ENCODE results near the gene UBL4A.

UBL4A gene

DNA sequence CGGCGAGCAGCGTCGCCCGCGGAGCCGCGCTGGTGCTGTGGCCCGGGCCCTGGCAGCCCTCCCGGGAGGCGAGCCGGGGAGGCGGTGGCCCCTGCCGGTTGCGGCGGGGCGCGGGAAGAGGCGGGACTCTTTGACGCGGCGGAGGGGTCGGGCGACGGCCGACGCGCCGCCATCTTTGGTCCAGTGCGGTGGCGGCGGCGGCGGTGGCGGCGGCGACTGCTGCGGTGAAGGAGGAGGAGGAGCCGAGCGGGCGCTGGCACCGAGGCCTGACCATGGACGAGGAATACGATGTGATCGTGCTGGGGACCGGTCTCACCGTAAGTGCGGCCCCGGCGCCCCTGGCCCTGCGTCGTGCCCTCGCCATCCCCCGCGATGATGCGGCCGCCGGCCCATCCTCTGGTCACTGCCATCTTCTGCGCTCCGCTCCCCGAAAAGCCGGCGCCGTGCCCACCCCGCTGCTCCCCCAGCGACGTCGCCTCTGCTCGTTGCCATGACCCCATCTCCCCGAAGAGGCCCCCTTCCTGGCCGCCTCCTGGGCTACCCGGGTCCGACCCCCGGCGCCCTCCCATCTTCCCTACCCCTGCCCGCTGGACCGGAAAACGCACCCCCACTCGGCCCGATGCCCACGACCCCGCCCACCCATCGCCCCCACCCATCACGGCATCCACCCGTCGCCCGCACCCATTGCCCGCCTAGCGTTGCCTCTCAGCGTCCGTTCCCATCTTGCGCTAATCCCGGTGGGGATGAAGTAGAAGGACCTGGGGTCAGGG is 49.2 kb downstream of the UBL4A start, which contains the start of gene GDI1:
GDI1 (plus strand) TSS at position 172 of the 770 bp plus-strand sequence; CDS start at position 273, 101 bp downstream.
- Histone ChIP-seq H3K4me3 (peak within 1 kb of the TSS; percentile 80), H3K36me3 (peaks cover 65% of the 10 kb centered on the region), H3K27me3 (peaks cover 18% of the 10 kb centered on the region; the same call in 1 of the 2 replicates), H3K4me2 (peak within 1 kb of the TSS; percentile 85), H3K9me3 (peaks cover 13% of the 10 kb centered on the region), H3K9ac (peak within 1 kb of the TSS; percentile 82), H3K4me1 (peaks cover 17% of the 10 kb centered on the region), H4K20me1 (peaks cover 38% of the 10 kb centered on the region), H3K27ac (peak within 1 kb of the TSS; percentile 89)
- no peak for TF ChIP-seq Cebpa-rat (IDR thresholded peaks at IDR 0.05)

DNA sequence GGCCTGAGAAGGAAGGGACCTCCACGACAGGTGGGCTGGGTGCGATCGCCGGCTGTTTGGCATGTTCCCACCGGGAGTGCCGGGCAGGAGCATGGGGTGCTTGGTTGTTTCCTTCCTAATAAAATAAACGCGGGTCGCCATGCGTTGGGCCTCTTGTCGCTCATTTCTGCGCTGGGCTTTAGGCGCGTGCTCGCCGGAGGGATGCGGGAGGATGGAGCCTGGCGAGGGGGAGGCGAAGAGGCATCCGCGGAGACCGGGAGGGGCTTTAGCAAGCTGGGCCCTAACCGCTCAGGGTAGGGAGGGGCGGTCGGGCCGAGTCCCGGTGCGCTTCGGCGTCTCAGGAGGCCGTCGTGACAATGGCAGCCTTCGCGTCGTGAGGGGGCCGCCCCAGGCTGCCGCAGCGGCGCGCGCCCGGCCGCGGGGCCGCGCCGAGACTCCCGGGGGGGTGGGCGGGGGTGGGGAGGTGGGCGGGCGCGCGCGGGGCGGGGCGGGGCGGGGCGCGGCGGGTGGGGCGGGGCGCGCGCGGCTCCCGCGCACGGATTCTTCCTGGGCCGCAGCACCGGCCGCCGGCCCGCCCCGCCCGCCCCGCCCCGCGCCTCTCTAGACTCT is 49.9 kb downstream of the UBL4A start:
- peaks cover 40% of the 10 kb centered on the region for H4K20me1 ChIP-seq
- peak overlapping the region; percentile 80 for H3K4me3 ChIP-seq
- H3K9ac ChIP-seq: peak overlapping the region; percentile 82
- peaks cover 65% of the 10 kb centered on the region for H3K36me3 ChIP-seq
- H3K27me3 ChIP-seq: peaks cover 17% of the 10 kb centered on the region; the same call in 1 of the 2 replicates
- no peak for TF ChIP-seq Cebpa-rat (IDR thresholded peaks at IDR 0.05)
- H3K4me2 ChIP-seq: peak overlapping the region; percentile 71
- peaks cover 17% of the 10 kb centered on the region for H3K4me1 ChIP-seq
- peaks cover 13% of the 10 kb centered on the region for H3K9me3 ChIP-seq
- peak overlapping the region; percentile 89 for H3K27ac ChIP-seq

- peaks cover 27% of the 10 kb centered on the region for H3K4me1 ChIP-seq
- no peak overlapping the region for H3K4me2 ChIP-seq
- no peak overlapping the region for H3K4me3 ChIP-seq
- H4K20me1 ChIP-seq: peaks cover 32% of the 10 kb centered on the region
- H3K27ac ChIP-seq: no peak overlapping the region
- H3K9ac ChIP-seq: no peak overlapping the region
- H3K36me3 ChIP-seq: peaks cover 62% of the 10 kb centered on the region
- peaks cover 8% of the 10 kb centered on the region for H3K9me3 ChIP-seq
- no peak for TF ChIP-seq Cebpa-rat (IDR thresholded peaks at IDR 0.05)
- peaks cover 17% of the 10 kb centered on the region; the same call in 1 of the 2 replicates for H3K27me3 ChIP-seq
These were observed 51.2 kb downstream of the UBL4A start for GRCh38 chrX:154435171-154435733.

- H4K20me1 ChIP-seq: peaks cover 28% of the 10 kb centered on the region
- no peak overlapping the region for H3K9ac ChIP-seq
- no peak overlapping the region for H3K4me3 ChIP-seq
- TF ChIP-seq Cebpa-rat (IDR thresholded peaks at IDR 0.05): no peak
- peaks cover 33% of the 10 kb centered on the region for H3K4me1 ChIP-seq
- no peak overlapping the region for H3K27ac ChIP-seq
- H3K9me3 ChIP-seq: peaks cover 10% of the 10 kb centered on the region
- no peak overlapping the region for H3K4me2 ChIP-seq
- peaks cover 17% of the 10 kb centered on the region; the same call in 1 of the 2 replicates for H3K27me3 ChIP-seq
- peaks cover 58% of the 10 kb centered on the region for H3K36me3 ChIP-seq
These were observed 51.8 kb downstream of the UBL4A start for GRCh38 chrX:154434394-154435168.

All from BLaER1 (cell line).